Ovary (tissue), 9 donors: Measurements from ENCODE around the gene QPCT. TPM values are rescaled to one million over a fixed set of nuclear protein-coding genes. Genes with fewer than 3 reads are reported as not detected.

ENCODE experiments used
- DNase-seq, 5 donors: peaks; one replicate each; pipeline ENCODE4 v3.0.0-alpha.2; 2019 to 2020
- H3K27ac ChIP-seq, 2 donors: fragments of 200-600 bp; one replicate each; pipeline versions ENCODE4 v1.5.1 to v1.8.0; 2019 to 2022
- H3K27me3 ChIP-seq: fragments of 200-600 bp; one replicate; pipeline ENCODE4 v1.8.0; 2022
- H3K36me3 ChIP-seq: fragments of 200-600 bp; sonication (generic); one replicate; pipeline ENCODE4 v1.5.1; 2019
- H3K4me1 ChIP-seq: one replicate; pipeline ENCODE4 v1.8.1; 2013; ENCODE audit warnings: mild to moderate bottlenecking, moderate library complexity; ENCODE audit not compliant: insufficient read depth
- H3K4me3 ChIP-seq: fragments of 200-600 bp; sonication (generic); one replicate; pipeline ENCODE4 v1.5.1; 2017
- H3K9me3 ChIP-seq, 2 donors: fragments of 200-600 bp in 1 of 2; sonication (generic) in 1 of 2; one replicate each; pipeline versions ENCODE4 v1.5.1 to v1.8.1; 2013 to 2019; ENCODE audit warnings: mild to moderate bottlenecking in 1 of 2, moderate library complexity in 1 of 2
- CTCF ChIP-seq, 3 donors: fragments of 450-650 bp in 2 of 3; fragments of 200-600 bp in 1 of 3; IDR thresholded peaks; one replicate each; pipeline versions ENCODE4 v1.5.1 to v1.8.0; 2016 to 2022; ENCODE audit warnings: antibody characterized with exemption in 3 of 3, mild to moderate bottlenecking in 1 of 3
- EP300 ChIP-seq: sonication (generic); formaldehyde crosslinking; IDR thresholded peaks from one replicate; pipeline ENCODE4 v1.6.1; 2017; ENCODE audit warnings: antibody characterized with exemption
- POLR2A ChIP-seq: fragments of 450-650 bp; IDR thresholded peaks from one replicate; pipeline ENCODE4 v1.6.1; 2017; ENCODE audit warnings: antibody characterized with exemption, mild to moderate bottlenecking, moderate library complexity
- WGBS, 3 donors: extraction: QIAGEN DNeasy Blood & Tissue Kit in 1 of 3; methylation state at CpG; one replicate each; pipeline versions ENCODE4 v1.1.5 to v1.1.7; 2013 to 2017; 5-methylcytosine and 5-hydroxymethylcytosine counted together
- intact Hi-C, 4 donors: fragments of 100-400 bp; cut with DNase I; formaldehyde crosslinking; loops; one replicate each; pipeline versions ENCODE4 v1.11.0 to v1.15.1; 2022 to 2023
- polyA plus RNA-seq, 2 donors: library from polyadenylated mRNA; stranded (reverse); fragments of 200-250 nt in 1 of 2; fragments of 350-450 nt in 1 of 2; fragmentation: Illumina TruSeq in 1 of 2; extraction: RNeasy Lipid Tissue Mini Kit (QIAGEN cat#74804) in 1 of 2; gene quantifications; one replicate each; pipeline ENCODE4 v1.2.3, GENCODE V29; 2013 to 2014
- total RNA-seq, 7 donors: library from RNA; depleted of rRNA in 2 of 7; stranded (reverse); fragments of >200 nt in 2 of 7; fragmentation: NEBNext Ultra II Directional in 3 of 7; extraction: Animal tissue kit (Norgen Biotek cat#: 25700) in 3 of 7; gene quantifications; one replicate each; pipeline versions ENCODE4 v1.1.0 to v1.2.4, GENCODE V29; 2016 to 2023
- donor health status: DM: no; HTN: no; CAD: no; lungs with moderate emphysema.
- donor health status: DM: no; HTN: no; CAD: no.
- donor health status: Bipolar disorder and iron deficiency.
- donor health status: DM: yes; HTN: yes; CAD: no.
- donor health status: DM: no; HTN: no; CAD: no.
- donor health status: DM: yes; HTN: yes; CAD: no.

QPCT gene
- total and polyA plus RNA-seq, 9 donors, result 0.35 to 17.7 (median 1.5) TPM

DNA sequence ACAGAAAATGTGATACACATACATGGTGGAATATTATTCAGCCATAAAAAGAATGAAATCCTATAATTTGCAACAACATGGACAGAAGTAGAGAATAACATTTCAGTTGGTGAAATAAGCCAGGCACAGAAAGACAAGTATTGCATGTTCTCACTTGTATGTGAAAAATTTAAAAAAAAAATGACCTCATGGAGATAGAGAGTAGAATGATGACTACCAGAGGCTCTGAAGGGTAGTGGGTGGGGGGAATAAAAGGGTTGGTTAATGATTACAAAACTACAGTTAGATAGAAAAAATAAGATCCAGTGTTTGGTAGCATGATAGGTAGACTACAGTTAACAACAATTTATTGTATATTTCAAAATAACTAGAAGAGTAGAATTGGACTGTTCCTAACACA, 44.3 kb upstream of the QPCT start:
- Histone ChIP-seq H3K27me3 (no peaks in the 10 kb centered on the region), H3K27ac (no peak overlapping the region), H3K36me3 (no peaks in the 10 kb centered on the region), H3K9me3 (no peaks in the 10 kb centered on the region), H3K4me1 (no peaks in the 10 kb centered on the region), H3K4me3 (no peak overlapping the region)
- intact Hi-C loops, result no loop called here
- TF ChIP-seq EP300, result no peak
- TF ChIP-seq CTCF (IDR thresholded peaks at IDR 0.05), result no peak
- no peak for TF ChIP-seq POLR2A
- DNase-seq, result no peak

GRCh38 chr2:37300578-37300977, 43.9 kb upstream of the QPCT start:
- H3K27ac ChIP-seq, result no peak overlapping the region
- intact Hi-C loops, result no loop called here
- no peaks in the 10 kb centered on the region for H3K4me1 ChIP-seq
- WGBS, 3 donors, result 89 to 93% (median 93%) methylated on average over 4 of the region's 4 CpGs
- no peaks in the 10 kb centered on the region for H3K9me3 ChIP-seq
- no peaks in the 10 kb centered on the region for H3K27me3 ChIP-seq
- no peak overlapping the region for H3K4me3 ChIP-seq
- TF ChIP-seq POLR2A, result no peak
- TF ChIP-seq EP300, result no peak
- TF ChIP-seq CTCF (IDR thresholded peaks at IDR 0.05), result no peak
- H3K36me3 ChIP-seq, result no peaks in the 10 kb centered on the region
- DNase-seq, result no peak

- no peaks in the 10 kb centered on the region for H3K36me3 ChIP-seq
- intact Hi-C loops, result no loop called here
- no peaks in the 10 kb centered on the region for H3K9me3 ChIP-seq
- no peak overlapping the region for H3K4me3 ChIP-seq
- 92 to 95% (median 93%) methylated on average over 2 of the region's 2 CpGs for whole genome bisulfite sequencing, 3 donors
- no peak overlapping the region for H3K27ac ChIP-seq
- no peaks in the 10 kb centered on the region for H3K27me3 ChIP-seq
- no peak for DNase-seq
- H3K4me1 ChIP-seq, result no peaks in the 10 kb centered on the region
- no peak for TF ChIP-seq POLR2A
- no peak for TF ChIP-seq EP300
- no peak for TF ChIP-seq CTCF (IDR thresholded peaks at IDR 0.05)
Measured at GRCh38 chr2:37301408-37301807, 43.0 kb upstream of the QPCT start.

DNA sequence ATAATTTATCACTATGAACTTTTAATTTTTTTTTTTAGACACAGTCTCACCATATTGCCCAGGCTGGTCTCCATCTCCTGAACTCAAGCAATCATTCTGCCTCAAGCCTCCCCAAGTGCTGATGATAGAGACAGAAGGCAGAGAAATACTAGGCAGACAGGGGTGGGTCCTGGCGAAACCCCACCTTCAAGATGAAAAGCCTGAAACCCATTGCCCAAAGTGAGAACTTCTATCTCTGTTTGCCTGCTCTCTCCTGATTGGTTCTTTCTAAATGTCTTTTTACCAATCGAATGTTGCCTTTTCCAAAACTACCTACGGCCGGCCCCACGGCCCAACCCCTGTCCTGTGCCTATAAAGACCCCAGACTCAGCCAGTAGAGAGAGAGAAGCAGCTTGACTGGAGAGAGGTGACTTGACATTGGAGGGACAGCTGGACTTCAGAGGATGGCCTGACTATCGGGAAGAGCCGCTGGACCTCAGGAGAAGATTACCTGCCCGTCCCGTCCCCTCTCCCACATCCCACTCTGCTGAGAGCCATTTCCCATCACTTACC, 41.7 kb upstream of the QPCT start:
- H3K27ac ChIP-seq, result no peak overlapping the region
- H3K4me1 ChIP-seq, result no peaks in the 10 kb centered on the region
- H3K9me3 ChIP-seq, result no peaks in the 10 kb centered on the region
- DNase-seq, result no peak
- TF ChIP-seq CTCF (IDR thresholded peaks at IDR 0.05), result no peak
- TF ChIP-seq POLR2A, result no peak
- no peak for TF ChIP-seq EP300
- H3K27me3 ChIP-seq, result no peaks in the 10 kb centered on the region
- no peak overlapping the region for H3K4me3 ChIP-seq
- intact Hi-C loops, result no loop called here
- no peaks in the 10 kb centered on the region for H3K36me3 ChIP-seq
- WGBS, 3 donors, result 92 to 97% (median 97%) methylated on average over 9 of the region's 9 CpGs
